IMR-90 (cell line): ENCODE measurements around the gene KLHL29. TPM values are rescaled to one million over a fixed set of nuclear protein-coding genes. Genes with fewer than 3 reads are reported as not detected.
A peak's percentile ranks its signal among the peaks of the same experiment; 100 is the strongest.

ENCODE experiments used
- ATAC-seq: fragments of 200-7000 bp; cut with Tn5 transposase; 2 replicates; pipeline ENCODE4 v1.9.1; 2020; ENCODE audit warnings: low read depth, mild to moderate bottlenecking, moderate library complexity
- BruUV-seq: library from RNA; stranded (reverse); fragments of 400-500 nt; replicated peaks from 2 replicates; lab custom pipeline; 2021; lab: Mats Ljungman, UMichigan
- CTCF ChIA-PET: fragments of 300-600 bp; formaldehyde crosslinking; extraction: SDS; loops from one replicate; lab custom pipeline; 2021; ENCODE audit warnings: antibody characterized with exemption; lab: Yijun Ruan, JAX
- POLR2A ChIA-PET: fragments of 300-600 bp; sonication (Branson Sonifier 250); formaldehyde crosslinking; loops from one replicate; lab custom pipeline; 2022; ENCODE audit warnings: antibody characterized with exemption; ENCODE audit not compliant: unreplicated experiment; lab: Charles Lee
- DNase-seq: peaks from one replicate; pipeline ENCODE4 v3.0.0; 2013
- H2AFZ ChIP-seq: replicated peaks from 2 replicates; pipeline ENCODE3; 2013; ENCODE audit warnings: low read length, mild to moderate bottlenecking; ENCODE audit not compliant: poor library complexity
- H2AK5ac ChIP-seq: 2 replicates; pipeline ENCODE4 v1.6.1; 2013; ENCODE audit warnings: low read depth, low read length, inconsistent platforms
- H2AK9ac ChIP-seq: replicated peaks from 2 replicates; pipeline ENCODE3; 2013; ENCODE audit warnings: mild to moderate bottlenecking, low read depth, low read length, moderate library complexity; ENCODE audit not compliant: poor library complexity
- H2BK120ac ChIP-seq: 2 replicates; pipeline ENCODE4 v1.6.1; 2013; ENCODE audit warnings: low read depth, low read length, inconsistent platforms
- H2BK15ac ChIP-seq: 3 replicates; pipeline ENCODE4 v1.6.1; 2013; ENCODE audit warnings: low read depth, low read length, inconsistent platforms
- H2BK20ac ChIP-seq: 2 replicates; pipeline ENCODE4 v1.6.1; 2013; ENCODE audit warnings: low read depth, mild to moderate bottlenecking, inconsistent platforms, low read length, moderate library complexity
- H2BK5ac ChIP-seq: 2 replicates; pipeline ENCODE4 v1.6.1; 2013; ENCODE audit warnings: mild to moderate bottlenecking, low read depth, low read length, inconsistent platforms; ENCODE audit not compliant: poor library complexity, severe bottlenecking
- H3K14ac ChIP-seq: replicated peaks from 2 replicates; pipeline ENCODE4 v1.6.1; 2013; ENCODE audit warnings: low read depth, low read length, inconsistent platforms
- H3K18ac ChIP-seq: 2 replicates; pipeline ENCODE4 v1.6.1; 2013; ENCODE audit warnings: low read depth, low read length, control low read depth
- H3K23ac ChIP-seq: 2 replicates; pipeline ENCODE4 v1.6.1; 2013; ENCODE audit warnings: low read depth, low read length, inconsistent platforms
- H3K27ac ChIP-seq: 2 replicates; pipeline ENCODE4 v1.5.1; 2013; ENCODE audit warnings: mild to moderate bottlenecking, control low read depth, low read length; ENCODE audit not compliant: insufficient read depth
- H3K27me3 ChIP-seq: 2 replicates; pipeline ENCODE4 v1.6.1; 2013; ENCODE audit warnings: low read length; ENCODE audit not compliant: control insufficient read depth, insufficient read depth
- H3K36me3 ChIP-seq: 2 replicates; pipeline ENCODE4 v1.6.1; 2013; ENCODE audit warnings: low read length, mixed read lengths; ENCODE audit not compliant: control insufficient read depth, insufficient read depth
- H3K4ac ChIP-seq: 2 replicates; pipeline ENCODE4 v1.6.1; 2013; ENCODE audit warnings: low read depth, low read length, inconsistent platforms
- H3K4me1 ChIP-seq: 2 replicates; pipeline ENCODE4 v1.6.1; 2013; ENCODE audit warnings: low read length, mixed read lengths; ENCODE audit not compliant: control insufficient read depth, insufficient read depth
- H3K4me2 ChIP-seq: 2 replicates; pipeline ENCODE4 v1.6.1; 2013; ENCODE audit warnings: low read depth, mild to moderate bottlenecking, control low read depth, low read length, moderate library complexity
- H3K4me3 ChIP-seq: 2 replicates; pipeline ENCODE4 v1.5.1; 2013; ENCODE audit warnings: low read depth, mild to moderate bottlenecking, control low read depth, low read length, moderate library complexity; ENCODE audit not compliant: insufficient read depth
- H3K56ac ChIP-seq: 2 replicates; pipeline ENCODE4 v1.6.1; 2013; ENCODE audit warnings: low read length, inconsistent platforms; ENCODE audit not compliant: insufficient read depth; ENCODE audit errors: extremely low read depth
- H3K79me1 ChIP-seq, 2 experiments: 2 replicates each; pipeline ENCODE4 v1.6.1; 2013; ENCODE audit warnings: low read length in 2 of 2, inconsistent platforms in 1 of 2, low read depth in 1 of 2
- H3K9ac ChIP-seq: 2 replicates; pipeline ENCODE4 v1.6.1; 2013; ENCODE audit warnings: low read depth, low read length, control low read depth
- H3K9me1 ChIP-seq: 2 replicates; pipeline ENCODE4 v1.6.1; 2013; ENCODE audit warnings: low read length, inconsistent platforms; ENCODE audit not compliant: insufficient read depth
- H3K9me3 ChIP-seq: 2 replicates; pipeline ENCODE4 v1.6.1; 2013; ENCODE audit warnings: low read length; ENCODE audit not compliant: control insufficient read depth, insufficient read depth
- H4K20me1 ChIP-seq: 2 replicates; pipeline ENCODE4 v1.6.1; 2013; ENCODE audit warnings: low read length, inconsistent platforms; ENCODE audit not compliant: insufficient read depth
- H4K5ac ChIP-seq: 2 replicates; pipeline ENCODE4 v1.6.1; 2013; ENCODE audit warnings: mild to moderate bottlenecking, low read depth, low read length, control low read depth
- H4K8ac ChIP-seq, 2 experiments: 2 replicates each; pipeline ENCODE4 v1.6.1; 2013; ENCODE audit warnings: low read depth in 2 of 2, low read length in 2 of 2, control low read depth in 1 of 2, inconsistent platforms in 1 of 2
- H4K91ac ChIP-seq: 2 replicates; pipeline ENCODE4 v1.6.1; 2013; ENCODE audit warnings: low read depth, low read length, inconsistent platforms; ENCODE audit not compliant: insufficient read depth
- BHLHE40 ChIP-seq: fragments of 150-350 bp; IDR thresholded peaks from 2 replicates; pipeline ENCODE4 v1.6.1; 2016; ENCODE audit warnings: mild to moderate bottlenecking, low read depth, low read length
- CEBPB ChIP-seq: IDR thresholded peaks from 2 replicates; pipeline ENCODE4 v1.6.1; 2012; ENCODE audit warnings: low read depth, low read length, improper control_type of control experiment
- FOS ChIP-seq: fragments of 150-350 bp; IDR thresholded peaks from 2 replicates; pipeline ENCODE4 v1.6.1; 2016; ENCODE audit warnings: low read depth, low read length
- MAFK ChIP-seq: IDR thresholded peaks from 2 replicates; pipeline ENCODE4 v1.6.1; 2012; ENCODE audit warnings: low read depth, low read length, improper control_type of control experiment
- MAZ ChIP-seq: IDR thresholded peaks from 2 replicates; pipeline ENCODE4 v1.6.1; 2012; ENCODE audit warnings: low read depth, mild to moderate bottlenecking, low read length, improper control_type of control experiment, moderate library complexity, borderline replicate concordance
- MXI1 ChIP-seq: IDR thresholded peaks from 2 replicates; pipeline ENCODE4 v1.6.1; 2012; ENCODE audit warnings: low read depth, mild to moderate bottlenecking, low read length, moderate library complexity, borderline replicate concordance
- NFE2L2 ChIP-seq: fragments of 150-350 bp; IDR thresholded peaks from 2 replicates; pipeline ENCODE4 v1.6.1; 2016; ENCODE audit warnings: low read depth, mild to moderate bottlenecking, low read length
- POLR2A ChIP-seq: IDR thresholded peaks from 2 replicates; pipeline ENCODE4 v1.6.1; 2012; ENCODE audit warnings: mild to moderate bottlenecking, low read depth, low read length
- RAD21 ChIP-seq: IDR thresholded peaks from 2 replicates; pipeline ENCODE4 v1.6.1; 2012; ENCODE audit warnings: low read length, improper control_type of control experiment
- RCOR1 ChIP-seq: IDR thresholded peaks from 2 replicates; pipeline ENCODE4 v1.6.1; 2012; ENCODE audit warnings: mild to moderate bottlenecking, low read length, improper control_type of control experiment; ENCODE audit not compliant: insufficient replicate concordance
- RFX5 ChIP-seq: IDR thresholded peaks from 2 replicates; pipeline ENCODE4 v1.8.0; 2012; ENCODE audit warnings: low read depth, mild to moderate bottlenecking, low read length, moderate library complexity
- SMC3 ChIP-seq: fragments of 150-350 bp; IDR thresholded peaks from 2 replicates; pipeline ENCODE4 v1.6.1; 2016; ENCODE audit warnings: low read depth, mild to moderate bottlenecking, antibody characterized with exemption, low read length, moderate library complexity
- WGBS, 2 experiments: methylation state at CpG; one replicate each; pipeline versions ENCODE4 v1.1.5 to v1.1.7; 2013; ENCODE audit warnings: missing lambda C conversion rate in 2 of 2; ENCODE audit not compliant: insufficient read length in 1 of 2; ENCODE audit errors: extremely low coverage in 2 of 2; 5-methylcytosine and 5-hydroxymethylcytosine counted together
- dilution Hi-C: fragments of 300-500 bp; cut with HindIII; formaldehyde crosslinking; loops from one replicate; pipeline ENCODE4 v1.14.3; 2018; ENCODE audit warnings: low sequenced_read_pairs; ENCODE audit not compliant: unreplicated experiment
- in situ Hi-C: fragments of 300-500 bp; cut with MboI; formaldehyde crosslinking; loops from 3 replicates; pipeline ENCODE4 v1.14.3; 2019; ENCODE audit warnings: low sequenced_read_pairs, inconsistent platforms, mixed read lengths
- intact Hi-C: fragments of 100-400 bp; cut with micrococcal nuclease; formaldehyde crosslinking; loops from 2 replicates; pipeline ENCODE4 v1.10.0; 2022
- polyA plus RNA-seq, 3 experiments: library from polyadenylated mRNA; depleted of rRNA; stranded (reverse); fragments of >200 nt; gene quantifications; 2 replicates each; pipeline ENCODE4 v1.2.3, GENCODE V29; 2012; ENCODE audit warnings: low replicate concordance in 1 of 3
- total RNA-seq: library from RNA; depleted of rRNA; stranded (reverse); fragments of >200 nt; gene quantifications from 2 replicates; pipeline ENCODE4 v1.2.3, GENCODE V29; 2012
- TF ChIP-seq, protein P1 (sequence below): fragments of 150-350 bp; IDR thresholded peaks from 2 replicates; pipeline ENCODE4 v1.6.1; 2017; ENCODE audit warnings: mild to moderate bottlenecking, antibody characterized with exemption, low read length, low read depth
- TF ChIP-seq, protein P2 (sequence below): fragments of 150-350 bp; IDR thresholded peaks from 2 replicates; pipeline ENCODE4 v1.6.1; 2016; ENCODE audit warnings: low read depth, mild to moderate bottlenecking, low read length, moderate library complexity, borderline replicate concordance

Gene KLHL29
- total and polyA plus RNA-seq, 2 of the 4 experiments (the other 2 are of a cell fraction): 2.0 to 8.0 TPM

DNA sequence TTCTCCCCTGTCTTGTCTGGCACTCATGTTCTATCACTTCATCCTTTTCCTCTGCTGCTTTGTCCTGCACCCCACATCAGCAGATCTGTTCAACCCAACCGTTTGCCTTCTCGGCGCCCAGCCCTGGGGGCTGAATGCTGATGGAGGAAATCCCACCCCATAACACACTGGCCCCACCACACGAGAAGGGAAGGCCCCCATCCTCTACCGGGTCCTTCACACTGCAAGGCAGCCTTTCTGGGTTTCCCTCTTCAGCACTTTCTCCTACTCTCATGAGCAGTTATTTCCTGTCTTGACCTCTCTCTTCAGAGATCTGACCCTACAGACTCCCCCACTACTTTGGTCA is 314.6 kb downstream of the KLHL29 start (continued):
- no peak for TF ChIP-seq RFX5
- TF ChIP-seq NFE2L2: no peak
- TF ChIP-seq SMC3: no peak
- TF ChIP-seq RAD21: no peak
- no peak for TF ChIP-seq FOS
- TF ChIP-seq MAFK: no peak

DNA sequence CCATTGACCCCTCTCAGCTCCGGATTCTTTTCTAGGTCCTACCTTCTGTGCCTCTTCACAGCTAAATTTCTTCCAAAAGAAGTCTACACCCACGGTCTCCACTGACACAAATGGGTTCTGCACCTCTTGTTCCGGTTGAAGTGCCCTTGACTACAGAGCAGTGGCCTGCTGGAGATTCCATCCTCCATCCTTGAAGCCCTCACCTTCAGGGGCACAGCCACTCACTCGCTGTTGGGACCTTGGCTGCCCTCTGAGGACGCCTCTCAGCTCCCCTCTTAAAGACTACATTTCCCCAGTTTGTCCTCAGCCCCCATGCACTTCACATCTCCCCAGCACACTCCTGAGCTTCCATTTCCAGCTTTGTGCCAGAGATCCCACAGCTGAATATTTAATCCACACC is 315.6 kb downstream of the KLHL29 start:
- H2BK20ac ChIP-seq: no peak overlapping the region
- DNase-seq: no peak
- H3K9me3 ChIP-seq: peaks cover 3% of the 10 kb centered on the region; the same call in 1 of the 2 replicates
- no peak overlapping the region for H3K14ac ChIP-seq
- H3K4me3 ChIP-seq: no peak overlapping the region
- H3K56ac ChIP-seq: no peak overlapping the region
- no peak overlapping the region for H2AFZ ChIP-seq
- no peak overlapping the region for H2AK9ac ChIP-seq
- no peak for ATAC-seq
- no peak overlapping the region for H4K91ac ChIP-seq
- H3K9me1 ChIP-seq: peaks cover 39% of the 10 kb centered on the region
- peaks cover 13% of the 10 kb centered on the region for H4K20me1 ChIP-seq
- H4K5ac ChIP-seq: no peak overlapping the region
- H3K9ac ChIP-seq: no peak overlapping the region
- H2AK5ac ChIP-seq: no peak overlapping the region
- no peak overlapping the region for H2BK15ac ChIP-seq
- H3K79me1 ChIP-seq: peaks cover 0 to 21% of the 10 kb centered on the region in 2 experiments; a peak in 2 of 4 replicates
- intact Hi-C loops: no loop called here
- H4K8ac ChIP-seq: no peak overlapping the region
- no peak overlapping the region for H2BK5ac ChIP-seq
- in situ Hi-C loops: no loop called here
- H3K4ac ChIP-seq: 0 out of 2 replicates have a peak overlapping the region, but pooled peaks have one; percentile 16
- no peak overlapping the region for H3K4me2 ChIP-seq
- peaks cover 47% of the 10 kb centered on the region for H3K36me3 ChIP-seq
- H3K4me1 ChIP-seq: peaks cover 19% of the 10 kb centered on the region
- ChIA-PET POLR2A (no interaction called here), CTCF (no interaction called here)
- WGBS, 2 experiments: 100% methylated on average over 3 of the region's 5 CpGs; no CpG with 5 or more reads in 1 of the 2 experiments
- no peaks in the 10 kb centered on the region for H3K27me3 ChIP-seq
- no peak overlapping the region for H2BK120ac ChIP-seq
- dilution Hi-C loops: no loop called here
- H3K27ac ChIP-seq: no peak overlapping the region
- no TSS peak for BruUV-seq
- no peak overlapping the region for H3K18ac ChIP-seq
- H3K23ac ChIP-seq: no peak overlapping the region
- TF ChIP-seq MXI1: no peak
- no peak for TF ChIP-seq BHLHE40
- no peak for TF ChIP-seq NFE2L2
- no peak for TF ChIP-seq RCOR1
- TF ChIP-seq, protein P1, sequence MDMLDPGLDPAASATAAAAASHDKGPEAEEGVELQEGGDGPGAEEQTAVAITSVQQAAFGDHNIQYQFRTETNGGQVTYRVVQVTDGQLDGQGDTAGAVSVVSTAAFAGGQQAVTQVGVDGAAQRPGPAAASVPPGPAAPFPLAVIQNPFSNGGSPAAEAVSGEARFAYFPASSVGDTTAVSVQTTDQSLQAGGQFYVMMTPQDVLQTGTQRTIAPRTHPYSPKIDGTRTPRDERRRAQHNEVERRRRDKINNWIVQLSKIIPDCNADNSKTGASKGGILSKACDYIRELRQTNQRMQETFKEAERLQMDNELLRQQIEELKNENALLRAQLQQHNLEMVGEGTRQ: no peak
- TF ChIP-seq POLR2A: no peak
- no peak for TF ChIP-seq CEBPB
- TF ChIP-seq SMC3: no peak
- TF ChIP-seq RFX5: no peak
- TF ChIP-seq, protein P2, sequence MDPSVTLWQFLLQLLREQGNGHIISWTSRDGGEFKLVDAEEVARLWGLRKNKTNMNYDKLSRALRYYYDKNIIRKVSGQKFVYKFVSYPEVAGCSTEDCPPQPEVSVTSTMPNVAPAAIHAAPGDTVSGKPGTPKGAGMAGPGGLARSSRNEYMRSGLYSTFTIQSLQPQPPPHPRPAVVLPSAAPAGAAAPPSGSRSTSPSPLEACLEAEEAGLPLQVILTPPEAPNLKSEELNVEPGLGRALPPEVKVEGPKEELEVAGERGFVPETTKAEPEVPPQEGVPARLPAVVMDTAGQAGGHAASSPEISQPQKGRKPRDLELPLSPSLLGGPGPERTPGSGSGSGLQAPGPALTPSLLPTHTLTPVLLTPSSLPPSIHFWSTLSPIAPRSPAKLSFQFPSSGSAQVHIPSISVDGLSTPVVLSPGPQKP: no peak
- TF ChIP-seq RAD21: no peak
- no peak for TF ChIP-seq MAZ
- no peak for TF ChIP-seq FOS
